HG02884 (cell line): ENCODE measurements around the gene FIZ1.

Experiments used
- ATAC-seq: cut with Tn5 transposase; IDR thresholded peaks from one replicate; pipeline ENCODE4 v1.9.1; 2021; ENCODE audit warnings: mild to moderate bottlenecking, moderate library complexity; ENCODE audit not compliant: unreplicated experiment

FIZ1 gene

DNA sequence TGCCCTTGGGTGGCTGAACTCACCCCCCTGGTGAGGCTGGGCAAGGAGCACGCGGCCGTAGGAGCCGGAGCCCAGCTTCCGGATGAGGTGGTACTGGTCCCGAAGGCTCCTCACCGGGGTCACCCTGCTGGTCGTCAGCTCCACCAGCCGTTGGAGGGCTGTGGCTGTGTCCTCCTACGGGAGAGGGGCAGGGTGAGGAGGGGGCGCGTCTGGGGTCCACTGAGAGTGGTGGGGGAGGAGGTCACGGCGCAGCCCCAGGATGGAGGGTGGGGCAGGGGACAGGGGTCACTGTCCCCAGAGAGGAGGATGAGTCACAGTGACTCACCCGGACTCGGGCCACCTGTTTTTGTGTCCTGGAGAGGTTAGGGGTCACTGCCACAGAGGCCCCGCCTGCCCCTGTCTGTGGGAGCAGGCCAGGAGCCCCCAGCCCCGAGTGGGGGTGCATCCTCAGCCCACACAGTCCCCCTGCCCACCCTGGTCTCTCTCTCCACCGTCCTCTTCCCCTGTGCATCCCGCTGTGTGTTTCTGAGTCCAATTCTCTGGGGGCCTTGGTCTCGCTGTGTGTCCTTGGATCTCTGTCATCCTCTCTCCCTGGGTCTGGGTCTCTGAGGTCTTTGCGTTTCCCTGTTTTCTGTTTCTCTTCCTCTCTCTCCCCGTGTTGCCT is 54.4 kb downstream of the FIZ1 start:
- ATAC-seq: no peak

GRCh38 chr19:55544014-55544413 is 55.3 kb downstream of the FIZ1 start:
- ATAC-seq: no peak

DNA sequence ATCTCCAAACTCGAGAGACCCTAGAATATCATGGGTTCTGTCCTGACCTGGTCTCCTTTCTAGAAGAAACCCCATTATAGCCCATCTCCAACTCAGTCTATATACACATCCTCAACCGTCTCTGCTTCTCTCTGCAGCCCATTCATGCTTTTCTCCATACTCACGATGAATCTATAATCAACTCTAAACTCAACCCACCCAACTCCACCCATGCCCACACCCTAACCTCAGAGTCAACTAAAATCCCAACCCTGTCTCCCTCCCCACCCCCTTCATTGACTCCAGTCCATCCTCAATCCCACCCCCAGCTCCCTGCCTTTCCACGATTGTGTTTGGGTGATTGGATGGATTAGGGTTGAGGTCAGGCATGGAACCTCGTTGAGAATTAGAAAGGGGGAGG is 55.8 kb downstream of the FIZ1 start:
- ATAC-seq: no peak

DNA sequence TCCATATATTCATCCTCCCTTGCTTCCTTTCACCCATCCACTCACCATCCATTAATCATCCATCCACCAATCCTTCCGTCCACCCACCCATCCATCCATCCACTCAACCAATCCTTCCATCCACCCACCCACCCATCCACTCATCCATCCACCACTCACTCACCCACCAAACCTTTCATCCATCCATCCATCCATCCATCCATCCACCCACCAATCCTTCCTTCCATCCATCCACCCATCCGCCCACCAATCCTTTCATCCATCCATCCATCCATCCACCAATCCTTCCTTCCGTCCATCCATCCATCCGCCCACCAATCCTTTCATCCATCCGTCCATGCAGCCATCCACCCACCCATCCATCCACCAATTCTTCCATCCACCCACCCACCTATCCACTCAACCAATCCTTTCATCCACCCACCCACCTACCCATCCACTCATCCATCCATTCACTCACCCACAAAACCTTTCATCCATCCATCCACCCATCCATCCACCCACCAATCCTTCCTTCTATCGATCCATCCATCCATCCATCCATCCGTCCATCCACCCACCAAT is 56.9 kb downstream of the FIZ1 start:
- no peak for ATAC-seq
